IPS-18a (cell line): ENCODE results near the gene CAMK2D.
"Not testable (repeated sequence)": the region's sequence is repeated elsewhere in the genome, so short reads cannot be mapped to it uniquely, and the experiment has no call there.

Experiments used
- H3K27ac ChIP-seq: one replicate; pipeline ENCODE4 v1.5.1; 2013; ENCODE audit warnings: low read length
- H3K27me3 ChIP-seq: one replicate; pipeline ENCODE4 v1.6.1; 2013; ENCODE audit warnings: mild to moderate bottlenecking, low read length; ENCODE audit not compliant: control insufficient read depth, insufficient read depth
- H3K36me3 ChIP-seq: one replicate; pipeline ENCODE4 v1.6.1; 2013; ENCODE audit warnings: low read depth, low read length; ENCODE audit not compliant: control insufficient read depth
- H3K4me1 ChIP-seq: one replicate; pipeline ENCODE4 v1.6.1; 2013; ENCODE audit warnings: low read depth, low read length; ENCODE audit not compliant: control insufficient read depth
- H3K4me3 ChIP-seq: one replicate; pipeline ENCODE4 v1.5.1; 2013; ENCODE audit warnings: low read length
- H3K9ac ChIP-seq: one replicate; pipeline ENCODE4 v1.6.1; 2013; ENCODE audit warnings: mild to moderate bottlenecking, low read length, moderate library complexity
- H3K9me3 ChIP-seq: one replicate; pipeline ENCODE4 v1.6.1; 2013; ENCODE audit warnings: low read depth, low read length; ENCODE audit not compliant: control insufficient read depth

CAMK2D gene

GRCh38 chr4:113695328-113696169 is 66.0 kb downstream of the CAMK2D start:
- Histone ChIP-seq H3K4me3 (no peak overlapping the region), H3K27ac (no peak overlapping the region), H3K36me3 (no peaks in the 10 kb centered on the region), H3K9me3 (no peaks in the 10 kb centered on the region), H3K9ac (no peak overlapping the region), H3K4me1 (no peaks in the 10 kb centered on the region), H3K27me3 (no peaks in the 10 kb centered on the region)

GRCh38 chr4:113694008-113694407 is 67.5 kb downstream of the CAMK2D start:
- H3K9me3 ChIP-seq, result no peaks in the 10 kb centered on the region
- no peak overlapping the region for H3K9ac ChIP-seq
- no peak overlapping the region for H3K27ac ChIP-seq
- H3K4me3 ChIP-seq, result no peak overlapping the region
- H3K27me3 ChIP-seq, result no peaks in the 10 kb centered on the region
- no peaks in the 10 kb centered on the region for H3K4me1 ChIP-seq
- no peaks in the 10 kb centered on the region for H3K36me3 ChIP-seq

- Histone ChIP-seq H3K4me1 (no peaks in the 10 kb centered on the region), H3K27ac (no peak overlapping the region), H3K36me3 (no peaks in the 10 kb centered on the region), H3K27me3 (no peaks in the 10 kb centered on the region), H3K4me3 (no peak overlapping the region), H3K9ac (no peak overlapping the region), H3K9me3 (no peaks in the 10 kb centered on the region)
Observed at GRCh38 chr4:113692809-113693411, 68.6 kb downstream of the CAMK2D start.

- H3K4me1 ChIP-seq, result no peaks in the 10 kb centered on the region
Observed at GRCh38 chr4:113691676-113692075, 69.9 kb downstream of the CAMK2D start.

GRCh38 chr4:113689394-113689793 is 72.1 kb downstream of the CAMK2D start:
- Histone ChIP-seq H3K4me3 (no peak overlapping the region), H3K9ac (no peak overlapping the region), H3K36me3 (no peaks in the 10 kb centered on the region), H3K27ac (no peak overlapping the region), H3K4me1 (no peaks in the 10 kb centered on the region), H3K27me3 (no peaks in the 10 kb centered on the region), H3K9me3 (no peaks in the 10 kb centered on the region)

More at GRCh38 chr4:113691676-113692075, 69.9 kb downstream of the CAMK2D start:
- H3K27ac ChIP-seq, result no peak overlapping the region
- no peak overlapping the region for H3K9ac ChIP-seq
- no peaks in the 10 kb centered on the region for H3K36me3 ChIP-seq
- H3K4me3 ChIP-seq, result no peak overlapping the region
- H3K9me3 ChIP-seq, result no peaks in the 10 kb centered on the region
- no peaks in the 10 kb centered on the region for H3K27me3 ChIP-seq

- Histone ChIP-seq H3K27ac (no peak overlapping the region), H3K4me1 (no peaks in the 10 kb centered on the region), H3K9me3 (no peaks in the 10 kb centered on the region), H3K36me3 (no peaks in the 10 kb centered on the region), H3K4me3 (no peak overlapping the region), H3K27me3 (no peaks in the 10 kb centered on the region), H3K9ac (no peak overlapping the region)
Observed at GRCh38 chr4:113687067-113687718, 74.3 kb downstream of the CAMK2D start.

GRCh38 chr4:113685157-113685556 is 76.4 kb downstream of the CAMK2D start:
- H3K9me3 ChIP-seq, H3K9ac ChIP-seq, H3K27ac ChIP-seq, H3K27me3 ChIP-seq, H3K4me1 ChIP-seq, H3K36me3 ChIP-seq, H3K4me3 ChIP-seq: not testable (repeated sequence)

GRCh38 chr4:113684534-113685091 is 76.9 kb downstream of the CAMK2D start:
- Histone ChIP-seq H3K27me3 (no peaks in the 10 kb centered on the region), H3K27ac (no peak overlapping the region), H3K4me1 (no peaks in the 10 kb centered on the region)

GRCh38 chr4:113682730-113683537 is 78.6 kb downstream of the CAMK2D start:
- Histone ChIP-seq H3K9ac (no peak overlapping the region), H3K27me3 (no peaks in the 10 kb centered on the region), H3K36me3 (no peaks in the 10 kb centered on the region), H3K27ac (no peak overlapping the region), H3K4me1 (no peaks in the 10 kb centered on the region), H3K9me3 (no peaks in the 10 kb centered on the region), H3K4me3 (no peak overlapping the region)

More at GRCh38 chr4:113684534-113685091, 76.9 kb downstream of the CAMK2D start:
- Histone ChIP-seq H3K9me3 (no peaks in the 10 kb centered on the region), H3K9ac (no peak overlapping the region), H3K4me3 (no peak overlapping the region), H3K36me3 (no peaks in the 10 kb centered on the region)

GRCh38 chr4:113678641-113679040 is 82.9 kb downstream of the CAMK2D start:
- Histone ChIP-seq H3K36me3 (no peaks in the 10 kb centered on the region), H3K27ac (no peak overlapping the region), H3K27me3 (no peaks in the 10 kb centered on the region), H3K9ac (no peak overlapping the region), H3K4me1 (no peaks in the 10 kb centered on the region), H3K4me3 (no peak overlapping the region), H3K9me3 (no peaks in the 10 kb centered on the region)

GRCh38 chr4:113677325-113677724 is 84.2 kb downstream of the CAMK2D start:
- no peaks in the 10 kb centered on the region for H3K36me3 ChIP-seq
- no peak overlapping the region for H3K27ac ChIP-seq
- no peaks in the 10 kb centered on the region for H3K9me3 ChIP-seq
- no peaks in the 10 kb centered on the region for H3K27me3 ChIP-seq
- H3K4me3 ChIP-seq, result no peak overlapping the region
- H3K4me1 ChIP-seq, result no peaks in the 10 kb centered on the region
- H3K9ac ChIP-seq, result no peak overlapping the region
